ENCODE measurements around the gene VIL1. TPM values are rescaled to one million over a fixed set of nuclear protein-coding genes. Genes with fewer than 3 reads are reported as not detected.

Gene VIL1
- polyA plus RNA-seq, 3 donors: not detected

GRCh38 chr2:218384975-218385374 is 33.9 kb upstream of the VIL1 start:
- Mint-ChIP-seq H3K27me3 (ENCODE audit: low read depth in 3 of 3) (peaks cover 0 to 1% (median 0%) of the 10 kb centered on the region in 3 donors), H3K4me1 (peaks cover 67% of the 10 kb centered on the region), H3K36me3 (peaks cover 59 to 77% of the 10 kb centered on the region in 2 donors), H3K4me3 (peak overlapping the region; percentile 100), H3K9me3 (peaks cover 0 to 2% (median 0%) of the 10 kb centered on the region in 7 donors), H3K27ac (peak overlapping the region in 6 of 7 donors; percentile 19 to 100 (median 54))
- 94% methylated on average over 5 of the region's 9 CpGs for WGBS (ENCODE audit: insufficient coverage)
- Histone ChIP-seq H3K9me3 (replicated peaks in 1 of 2; ENCODE audit: control insufficient read depth in 1 of 2, insufficient read depth in 1 of 2, low read length in 2 of 2) (no peaks in the 10 kb centered on the region), H3K27me3 (ENCODE audit: control insufficient read depth in 2 of 2, insufficient read depth in 2 of 2, low read length in 2 of 2) (no peaks in the 10 kb centered on the region), H3K9ac (ENCODE audit: insufficient read depth, low read length, poor library complexity, severe bottlenecking) (no peak overlapping the region), H3K27ac (ENCODE audit: low read depth in 1 of 2, low read length in 2 of 2) (peak overlapping the region in 1 of 2 donors; percentile 12), H3K4me1 (ENCODE audit: control insufficient read depth in 1 of 2, insufficient read depth in 2 of 2, low read length in 2 of 2) (peaks cover 84 to 98% of the 10 kb centered on the region in 2 donors), H3K4me2 (replicated peaks; ENCODE audit: extremely low read depth, low read length, poor library complexity, severe bottlenecking) (peak overlapping the region; percentile 100), H3K79me2 (ENCODE audit: insufficient read depth, low read length) (peaks cover 70% of the 10 kb centered on the region), H3K36me3 (replicated peaks in 1 of 2; ENCODE audit: control insufficient read depth in 1 of 2, insufficient read depth in 2 of 2, low read length in 2 of 2) (peaks cover 54% of the 10 kb centered on the region in 2 donors), H4K20me1 (ENCODE audit: insufficient read depth, low read length) (peaks cover 76% of the 10 kb centered on the region), H3K4me3 (replicated peaks in 1 of 3; ENCODE audit: low read depth in 2 of 3, low read length in 3 of 3) (peak overlapping the region in 2 of 3 experiments; percentile 2 to 100), H2AFZ (ENCODE audit: insufficient read depth, low read depth, low read length, poor library complexity, severe bottlenecking) (no peak overlapping the region)
- no peak for DNase-seq
- TF ChIP-seq CTCF (IDR thresholded peaks at IDR 0.05): no peak
- intact Hi-C loops (cut with micrococcal nuclease): loop anchor here in 1 of 2 donors (5.0 kb wide), 1 partner anchor 93 kb away; the partner anchor contains the start of gene TMBIM1

GRCh38 chr2:218386505-218387368 is 32.2 kb upstream of the VIL1 start:
- peak in 2 of 3 donors; percentile 45 to 51 for DNase-seq
- peak overlapping the region; percentile 100 for H3K4me2 ChIP-seq (replicated peaks; ENCODE audit: extremely low read depth, low read length, poor library complexity, severe bottlenecking)
- peaks cover 78 to 98% of the 10 kb centered on the region in 2 donors for H3K4me1 ChIP-seq (ENCODE audit: control insufficient read depth in 1 of 2, insufficient read depth in 2 of 2, low read length in 2 of 2)
- H3K4me3 ChIP-seq (replicated peaks in 1 of 3; ENCODE audit: low read depth in 2 of 3, low read length in 3 of 3): peak overlapping the region in 1 of 3 experiments; percentile 100
- Mint-ChIP-seq H3K9me3 (peaks cover 0 to 2% (median 0%) of the 10 kb centered on the region in 7 donors), H3K4me1 (peaks cover 68% of the 10 kb centered on the region), H3K4me3 (peak overlapping the region; percentile 89 to 100), H3K27me3 (ENCODE audit: low read depth in 3 of 3) (peaks cover 0 to 3% (median 0%) of the 10 kb centered on the region in 3 donors), H3K27ac (peak overlapping the region; percentile 91 to 100 (median 96)), H3K36me3 (peaks cover 75 to 91% of the 10 kb centered on the region in 2 donors)
- peak overlapping the region; percentile 71 to 73 for H3K27ac ChIP-seq (ENCODE audit: low read depth in 1 of 2, low read length in 2 of 2)
- no peaks in the 10 kb centered on the region for H3K27me3 ChIP-seq (ENCODE audit: control insufficient read depth in 2 of 2, insufficient read depth in 2 of 2, low read length in 2 of 2)
- no peaks in the 10 kb centered on the region for H3K9me3 ChIP-seq (replicated peaks in 1 of 2; ENCODE audit: control insufficient read depth in 1 of 2, insufficient read depth in 1 of 2, low read length in 2 of 2)
- TF ChIP-seq CTCF (IDR thresholded peaks at IDR 0.05): no peak
- H3K9ac ChIP-seq (ENCODE audit: insufficient read depth, low read length, poor library complexity, severe bottlenecking): no peak overlapping the region
- intact Hi-C loops (cut with micrococcal nuclease): no loop called here
- no peak overlapping the region for H2AFZ ChIP-seq (ENCODE audit: insufficient read depth, low read depth, low read length, poor library complexity, severe bottlenecking)
- H3K36me3 ChIP-seq (replicated peaks in 1 of 2; ENCODE audit: control insufficient read depth in 1 of 2, insufficient read depth in 2 of 2, low read length in 2 of 2): peaks cover 72% of the 10 kb centered on the region in 2 donors
- peaks cover 94% of the 10 kb centered on the region for H4K20me1 ChIP-seq (ENCODE audit: insufficient read depth, low read length)
- 86% methylated on average over 16 of the region's 23 CpGs for WGBS (ENCODE audit: insufficient coverage)
- peaks cover 79% of the 10 kb centered on the region for H3K79me2 ChIP-seq (ENCODE audit: insufficient read depth, low read length)
